Measurements from ENCODE around the gene PRTN3. TPM values are rescaled to one million over a fixed set of nuclear protein-coding genes. Genes with fewer than 3 reads are reported as not detected.
"Not testable (repeated sequence)": the region's sequence is repeated elsewhere in the genome, so short reads cannot be mapped to it uniquely, and the experiment has no call there.

The PRTN3 gene
- total and polyA plus RNA-seq, 2 experiments from 2014 or later, result not detected

GRCh38 chr19:889662-890295, 49.0 kb downstream of the PRTN3 start:
- H3K9me3 ChIP-seq (ENCODE audit: low read depth), result no peaks in the 10 kb centered on the region
- no peaks in the 10 kb centered on the region for H3K9me2 ChIP-seq (replicated peaks; ENCODE audit: insufficient read depth)
- H3K27me3 ChIP-seq, result no peaks in the 10 kb centered on the region
- no peak overlapping the region for H2AFZ ChIP-seq
- H4K20me1 ChIP-seq (ENCODE audit: insufficient read depth, poor library complexity, severe bottlenecking), result no peaks in the 10 kb centered on the region
- no peaks in the 10 kb centered on the region for H3K36me3 ChIP-seq (replicated peaks; ENCODE audit: insufficient read depth, low read depth)
- no peak overlapping the region for H3K27ac ChIP-seq
- H3K4me2 ChIP-seq, result no peak overlapping the region
- 98% methylated on average over 26 of the region's 26 CpGs for WGBS (ENCODE audit: low lambda C conversion rate, missing lambda C conversion rate)
- no peak for DNase-seq (ENCODE audit: low spot score)
- H3K4me3 ChIP-seq, result no peak overlapping the region
- H3K4me1 ChIP-seq (ENCODE audit: insufficient read depth), result no peaks in the 10 kb centered on the region
- TF ChIP-seq EZH2phosphoT487 (IDR thresholded peaks at IDR 0.05; ENCODE audit: low read depth, severe bottlenecking, unreplicated experiment) (no peak), CTCF (IDR thresholded peaks at IDR 0.05; ENCODE audit: poor library complexity) (no peak), EZH2 (IDR thresholded peaks at IDR 0.05; ENCODE audit: borderline replicate concordance) (no peak)
- H3K79me2 ChIP-seq, result peaks cover 20% of the 10 kb centered on the region

- H3K79me2 ChIP-seq, result peaks cover 20% of the 10 kb centered on the region
- H3K27me3 ChIP-seq, result no peaks in the 10 kb centered on the region
- H3K9me2 ChIP-seq (replicated peaks; ENCODE audit: insufficient read depth), result no peaks in the 10 kb centered on the region
- H3K4me1 ChIP-seq (ENCODE audit: insufficient read depth), result no peaks in the 10 kb centered on the region
- no peaks in the 10 kb centered on the region for H3K9me3 ChIP-seq (ENCODE audit: low read depth)
- TF ChIP-seq CTCF (IDR thresholded peaks at IDR 0.05; ENCODE audit: poor library complexity) (no peak), EZH2phosphoT487 (IDR thresholded peaks at IDR 0.05; ENCODE audit: low read depth, severe bottlenecking, unreplicated experiment) (no peak), EZH2 (IDR thresholded peaks at IDR 0.05; ENCODE audit: borderline replicate concordance) (no peak)
- DNase-seq (ENCODE audit: low spot score), result no peak
- WGBS (ENCODE audit: low lambda C conversion rate, missing lambda C conversion rate), result 96% methylated on average over 15 of the region's 18 CpGs
- no peak overlapping the region for H2AFZ ChIP-seq
- no peak overlapping the region for H3K27ac ChIP-seq
- no peaks in the 10 kb centered on the region for H3K36me3 ChIP-seq (replicated peaks; ENCODE audit: insufficient read depth, low read depth)
- no peak overlapping the region for H3K4me3 ChIP-seq
- H3K4me2 ChIP-seq, result no peak overlapping the region
- H4K20me1 ChIP-seq (ENCODE audit: insufficient read depth, poor library complexity, severe bottlenecking), result no peaks in the 10 kb centered on the region
Measured at GRCh38 chr19:890831-891230, 50.0 kb downstream of the PRTN3 start.

- not testable (repeated sequence) for H4K20me1 ChIP-seq (ENCODE audit: insufficient read depth, poor library complexity, severe bottlenecking); H3K9me2 ChIP-seq (replicated peaks; ENCODE audit: insufficient read depth); H2AFZ ChIP-seq; H3K27me3 ChIP-seq; DNase-seq (ENCODE audit: low spot score); H3K4me1 ChIP-seq (ENCODE audit: insufficient read depth); H3K36me3 ChIP-seq (replicated peaks; ENCODE audit: insufficient read depth, low read depth); H3K9me3 ChIP-seq (ENCODE audit: low read depth)
- Histone ChIP-seq H3K4me2 (peak overlapping the region; percentile 68), H3K79me2 (peaks cover 20% of the 10 kb centered on the region), H3K27ac (peak overlapping the region; percentile 92), H3K4me3 (peak overlapping the region; percentile 88)
- WGBS (ENCODE audit: low lambda C conversion rate, missing lambda C conversion rate), result 87% methylated on average over 19 of the region's 50 CpGs
Measured at GRCh38 chr19:891421-892200, 50.8 kb downstream of the PRTN3 start.

- Histone ChIP-seq H3K4me3 (peak overlapping the region; percentile 88), H3K79me2 (peaks cover 20% of the 10 kb centered on the region), H3K4me2 (peak overlapping the region; percentile 68), H3K36me3 (replicated peaks; ENCODE audit: insufficient read depth, low read depth) (no peaks in the 10 kb centered on the region), H4K20me1 (ENCODE audit: insufficient read depth, poor library complexity, severe bottlenecking) (no peaks in the 10 kb centered on the region), H3K27me3 (no peaks in the 10 kb centered on the region), H2AFZ (peak overlapping the region; percentile 59), H3K27ac (peak overlapping the region; percentile 92), H3K9me3 (ENCODE audit: low read depth) (no peaks in the 10 kb centered on the region), H3K9me2 (replicated peaks; ENCODE audit: insufficient read depth) (no peaks in the 10 kb centered on the region), H3K4me1 (ENCODE audit: insufficient read depth) (no peaks in the 10 kb centered on the region)
- no peak for TF ChIP-seq EZH2phosphoT487 (IDR thresholded peaks at IDR 0.05; ENCODE audit: low read depth, severe bottlenecking, unreplicated experiment)
- no peak for TF ChIP-seq EZH2 (IDR thresholded peaks at IDR 0.05; ENCODE audit: borderline replicate concordance)
- no peak for TF ChIP-seq CTCF (IDR thresholded peaks at IDR 0.05; ENCODE audit: poor library complexity)
- no peak for DNase-seq (ENCODE audit: low spot score)
- WGBS (ENCODE audit: low lambda C conversion rate, missing lambda C conversion rate), result 13% methylated on average over 9 of the region's 27 CpGs
Measured at GRCh38 chr19:892243-892893, 51.6 kb downstream of the PRTN3 start.

Data from hepatocyte (in vitro differentiated cells).